Vagina (tissue), 2 donors: ENCODE results near the gene CALN1.

ENCODE experiments used
- POLR2A ChIP-seq, 2 donors: fragments of 450-650 bp; IDR thresholded peaks; one replicate each; pipeline ENCODE4 v1.6.1; 2017; ENCODE audit warnings: antibody characterized with exemption in 2 of 2, mild to moderate bottlenecking in 2 of 2, moderate library complexity in 2 of 2
- POLR2AphosphoS5 ChIP-seq, 2 donors: sonication (generic); formaldehyde crosslinking; IDR thresholded peaks; one replicate each; pipeline ENCODE4 v1.9.0; 2017; ENCODE audit warnings: antibody characterized with exemption in 2 of 2, mild to moderate bottlenecking in 2 of 2, low read depth in 1 of 2; ENCODE audit not compliant: insufficient read depth in 1 of 2
- TF ChIP-seq, protein P1 (sequence below), 3 experiments: fragments of 450-650 bp in 2 of 3; fragments of 200-600 bp in 1 of 3; sonication (generic) in 1 of 3; IDR thresholded peaks; one replicate each; pipeline ENCODE4 v1.5.1; 2017 to 2019; ENCODE audit warnings: antibody characterized with exemption in 3 of 3, mild to moderate bottlenecking in 2 of 3, moderate library complexity in 2 of 3

DNA sequence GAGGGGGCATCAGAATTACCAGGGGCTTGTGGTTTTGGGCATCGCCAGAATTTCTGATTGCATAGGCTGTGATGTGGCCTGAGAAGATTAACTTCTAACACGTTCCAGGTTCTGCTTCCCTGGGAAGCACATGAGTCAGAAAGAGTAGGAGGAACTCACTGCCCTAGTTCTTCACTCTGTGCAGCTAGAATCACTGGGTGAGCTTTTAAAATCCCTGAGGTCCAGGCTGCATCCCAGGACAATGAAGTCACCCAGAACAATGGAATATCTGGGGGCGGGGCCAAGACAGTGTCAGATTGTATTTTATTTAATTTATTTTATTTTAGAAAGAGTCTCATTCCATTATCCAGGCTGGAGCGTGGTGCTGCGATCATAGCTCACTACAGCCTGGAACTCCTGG is 636.5 kb downstream of the CALN1 start:
- TF ChIP-seq, protein P1, sequence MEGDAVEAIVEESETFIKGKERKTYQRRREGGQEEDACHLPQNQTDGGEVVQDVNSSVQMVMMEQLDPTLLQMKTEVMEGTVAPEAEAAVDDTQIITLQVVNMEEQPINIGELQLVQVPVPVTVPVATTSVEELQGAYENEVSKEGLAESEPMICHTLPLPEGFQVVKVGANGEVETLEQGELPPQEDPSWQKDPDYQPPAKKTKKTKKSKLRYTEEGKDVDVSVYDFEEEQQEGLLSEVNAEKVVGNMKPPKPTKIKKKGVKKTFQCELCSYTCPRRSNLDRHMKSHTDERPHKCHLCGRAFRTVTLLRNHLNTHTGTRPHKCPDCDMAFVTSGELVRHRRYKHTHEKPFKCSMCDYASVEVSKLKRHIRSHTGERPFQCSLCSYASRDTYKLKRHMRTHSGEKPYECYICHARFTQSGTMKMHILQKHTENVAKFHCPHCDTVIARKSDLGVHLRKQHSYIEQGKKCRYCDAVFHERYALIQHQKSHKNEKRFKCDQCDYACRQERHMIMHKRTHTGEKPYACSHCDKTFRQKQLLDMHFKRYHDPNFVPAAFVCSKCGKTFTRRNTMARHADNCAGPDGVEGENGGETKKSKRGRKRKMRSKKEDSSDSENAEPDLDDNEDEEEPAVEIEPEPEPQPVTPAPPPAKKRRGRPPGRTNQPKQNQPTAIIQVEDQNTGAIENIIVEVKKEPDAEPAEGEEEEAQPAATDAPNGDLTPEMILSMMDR (IDR thresholded peaks at IDR 0.05): no peak
- TF ChIP-seq POLR2A (IDR thresholded peaks at IDR 0.05): no peak
- no peak for TF ChIP-seq POLR2AphosphoS5 (IDR thresholded peaks at IDR 0.05; ENCODE audit: insufficient read depth in 1 of 2, low read depth in 1 of 2)
